HepG2 (cell line): ENCODE data around the gene TMEM107. TPM values are rescaled to one million over a fixed set of nuclear protein-coding genes. Genes with fewer than 3 reads are reported as not detected.

Source experiments
- ATM ChIP-seq: fragments of 450-650 bp; IDR thresholded peaks from 2 replicates; pipeline ENCODE4 v1.7.1; 2017; ENCODE audit warnings: mild to moderate bottlenecking, borderline replicate concordance
- CAMTA2 ChIP-seq: sonication (generic); formaldehyde crosslinking; IDR thresholded peaks from 2 replicates; pipeline ENCODE4 v1.4.0; 2020; ENCODE audit warnings: mild to moderate bottlenecking, missing genetic modification reagents, borderline replicate concordance
- ELF4 ChIP-seq: sonication (generic); formaldehyde crosslinking; IDR thresholded peaks from 2 replicates; pipeline ENCODE4 v1.5.0; 2020; ENCODE audit warnings: missing genetic modification reagents, mild to moderate bottlenecking, moderate library complexity, borderline replicate concordance
- FIP1L1 ChIP-seq: fragments of 200-400 bp; formaldehyde crosslinking; IDR thresholded peaks from 2 replicates; pipeline ENCODE4 v1.6.1; 2018; ENCODE audit warnings: low read depth, mild to moderate bottlenecking, low read length, moderate library complexity, borderline replicate concordance; ENCODE audit not compliant: insufficient read depth
- HES4 ChIP-seq: sonication (generic); formaldehyde crosslinking; IDR thresholded peaks from 2 replicates; pipeline ENCODE4 v1.9.0; 2021; ENCODE audit warnings: mild to moderate bottlenecking, missing genetic modification reagents, borderline replicate concordance
- IKZF1 ChIP-seq: fragments of 450-650 bp; IDR thresholded peaks from 2 replicates; pipeline ENCODE4 v1.7.1; 2016
- MEIS2 ChIP-seq: sonication (generic); formaldehyde crosslinking; IDR thresholded peaks from 2 replicates; pipeline ENCODE4 v1.9.0; 2021; ENCODE audit warnings: mild to moderate bottlenecking, missing genetic modification reagents
- MYNN ChIP-seq: sonication (generic); formaldehyde crosslinking; IDR thresholded peaks from 2 replicates; pipeline ENCODE4 v1.4.0; 2020; ENCODE audit warnings: mild to moderate bottlenecking, low read depth, missing genetic modification reagents
- RNF2 ChIP-seq: fragments of 450-650 bp; conservative IDR thresholded peaks from 2 replicates; pipeline ENCODE4 v1.6.1; 2016; ENCODE audit warnings: low read depth
- ZNF124 ChIP-seq: sonication (generic); formaldehyde crosslinking; IDR thresholded peaks from 2 replicates; pipeline ENCODE4 v1.4.0; 2020; ENCODE audit warnings: missing genetic modification reagents
- ZNF350 ChIP-seq: sonication (generic); formaldehyde crosslinking; IDR thresholded peaks from 2 replicates; pipeline ENCODE4 v1.4.0; 2020; ENCODE audit warnings: mild to moderate bottlenecking, low read depth, missing genetic modification reagents, borderline replicate concordance
- ZNF562 ChIP-seq: sonication (generic); formaldehyde crosslinking; IDR thresholded peaks from 2 replicates; pipeline ENCODE4 v1.8.0; 2022; ENCODE audit warnings: missing genetic modification reagents, borderline replicate concordance
- ZNF879 ChIP-seq: sonication (generic); formaldehyde crosslinking; IDR thresholded peaks from 2 replicates; pipeline ENCODE4 v1.8.1; 2023; ENCODE audit warnings: missing genetic modification reagents
- polyA plus RNA-seq, 8 experiments: library from polyadenylated mRNA; depleted of rRNA in 3 of 8; stranded (reverse) in 7 of 8; unstranded in 1 of 8; fragments of >200 nt; fragmentation: Illumina TruSeq in 4 of 8; extraction: Trizol in 4 of 8; gene quantifications; 2 replicates each; pipeline versions ENCODE4 v1.2.1 to v1.2.3, GENCODE V29; 2011 to 2016; ENCODE audit warnings: low read depth in 4 of 8, missing spikeins in 1 of 8, mixed read lengths in 1 of 8; ENCODE audit not compliant: insufficient read depth in 1 of 8
- total RNA-seq, 5 experiments: library from RNA; depleted of rRNA; stranded (reverse); fragments of >200 nt; fragmentation: Illumina TruSeq; extraction: Trizol; gene quantifications; 2 replicates each; pipeline ENCODE4 v1.2.3, GENCODE V29; 2016; ENCODE audit warnings: low read depth in 1 of 5
- TF ChIP-seq, protein P1 (sequence below): sonication (generic); formaldehyde crosslinking; IDR thresholded peaks from 2 replicates; pipeline ENCODE4 v1.4.0; 2020; ENCODE audit warnings: missing genetic modification reagents, mild to moderate bottlenecking, borderline replicate concordance
- TF ChIP-seq, protein P2 (sequence below): sonication (generic); formaldehyde crosslinking; IDR thresholded peaks from 2 replicates; pipeline ENCODE4 v1.8.1; 2023; ENCODE audit warnings: mild to moderate bottlenecking, missing genetic modification reagents
- TF ChIP-seq, protein P3 (sequence below): sonication (generic); formaldehyde crosslinking; IDR thresholded peaks from 2 replicates; pipeline ENCODE4 v1.4.0; 2020; ENCODE audit warnings: missing genetic modification reagents, borderline replicate concordance
- TF ChIP-seq, protein P4 (sequence below): sonication (generic); formaldehyde crosslinking; IDR thresholded peaks from 2 replicates; pipeline ENCODE4 v1.4.0; 2020; ENCODE audit warnings: missing genetic modification reagents
- TF ChIP-seq, protein P5 (sequence below): sonication (generic); formaldehyde crosslinking; IDR thresholded peaks from 2 replicates; pipeline ENCODE4 v1.4.0; 2020; ENCODE audit warnings: mild to moderate bottlenecking, missing genetic modification reagents

Gene TMEM107
- total and polyA plus RNA-seq, 2 of the 13 experiments (the other 11 are each of a cell fraction or from before 2014, with no cell fraction given), result 7.2 to 15.3 TPM

DNA sequence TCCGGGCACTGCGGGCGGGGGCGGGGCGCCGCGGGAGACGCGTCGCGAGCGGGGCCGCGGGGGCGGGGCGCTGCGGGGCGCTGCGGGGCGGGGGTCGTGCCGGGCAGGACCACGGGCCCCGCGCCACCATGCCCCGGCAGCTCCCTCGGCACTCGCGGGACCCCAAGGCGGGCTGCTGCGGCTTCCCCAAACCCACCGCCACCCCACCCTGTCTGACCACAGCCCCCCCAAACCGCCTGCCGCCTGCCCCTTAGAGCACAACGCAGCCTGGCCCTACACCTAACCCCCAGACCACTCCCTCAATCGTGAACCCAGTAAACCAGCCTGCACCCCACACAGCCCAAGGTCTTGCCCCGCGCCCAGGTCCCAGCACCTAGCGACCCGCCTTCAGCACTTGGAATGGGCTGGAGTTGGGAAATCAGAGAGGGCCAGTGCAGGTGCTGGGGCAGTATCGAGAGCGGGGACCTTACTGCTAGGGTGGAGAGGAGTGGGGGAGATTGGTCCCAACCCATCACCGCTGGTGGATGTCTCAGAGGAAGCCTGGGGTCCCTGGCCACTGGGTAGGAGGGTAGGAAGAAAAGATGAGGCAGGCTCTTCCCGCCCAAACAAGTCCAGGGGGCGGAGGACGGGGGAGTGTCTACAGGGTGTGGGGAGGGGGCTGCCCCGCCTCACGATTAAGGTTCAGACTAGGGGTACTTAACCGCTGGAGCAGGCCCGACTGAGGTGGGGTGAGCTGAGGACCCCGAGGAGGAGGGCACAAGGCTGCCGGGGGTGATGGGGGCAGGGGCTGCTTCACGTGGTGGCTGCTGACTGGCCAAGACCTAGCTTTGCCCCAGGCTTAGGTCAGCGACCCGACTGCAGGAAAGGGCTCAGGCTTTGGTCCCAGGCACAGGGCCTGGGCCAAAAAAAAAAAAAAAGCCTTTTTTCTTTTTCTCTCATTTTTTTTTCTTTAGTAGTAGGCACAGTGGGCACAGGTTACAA lies 12.9 kb downstream of the TMEM107 start (continued):
- TF ChIP-seq, protein P1, sequence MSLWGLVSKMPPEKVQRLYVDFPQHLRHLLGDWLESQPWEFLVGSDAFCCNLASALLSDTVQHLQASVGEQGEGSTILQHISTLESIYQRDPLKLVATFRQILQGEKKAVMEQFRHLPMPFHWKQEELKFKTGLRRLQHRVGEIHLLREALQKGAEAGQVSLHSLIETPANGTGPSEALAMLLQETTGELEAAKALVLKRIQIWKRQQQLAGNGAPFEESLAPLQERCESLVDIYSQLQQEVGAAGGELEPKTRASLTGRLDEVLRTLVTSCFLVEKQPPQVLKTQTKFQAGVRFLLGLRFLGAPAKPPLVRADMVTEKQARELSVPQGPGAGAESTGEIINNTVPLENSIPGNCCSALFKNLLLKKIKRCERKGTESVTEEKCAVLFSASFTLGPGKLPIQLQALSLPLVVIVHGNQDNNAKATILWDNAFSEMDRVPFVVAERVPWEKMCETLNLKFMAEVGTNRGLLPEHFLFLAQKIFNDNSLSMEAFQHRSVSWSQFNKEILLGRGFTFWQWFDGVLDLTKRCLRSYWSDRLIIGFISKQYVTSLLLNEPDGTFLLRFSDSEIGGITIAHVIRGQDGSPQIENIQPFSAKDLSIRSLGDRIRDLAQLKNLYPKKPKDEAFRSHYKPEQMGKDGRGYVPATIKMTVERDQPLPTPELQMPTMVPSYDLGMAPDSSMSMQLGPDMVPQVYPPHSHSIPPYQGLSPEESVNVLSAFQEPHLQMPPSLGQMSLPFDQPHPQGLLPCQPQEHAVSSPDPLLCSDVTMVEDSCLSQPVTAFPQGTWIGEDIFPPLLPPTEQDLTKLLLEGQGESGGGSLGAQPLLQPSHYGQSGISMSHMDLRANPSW, result no peak
- TF ChIP-seq, protein P2, sequence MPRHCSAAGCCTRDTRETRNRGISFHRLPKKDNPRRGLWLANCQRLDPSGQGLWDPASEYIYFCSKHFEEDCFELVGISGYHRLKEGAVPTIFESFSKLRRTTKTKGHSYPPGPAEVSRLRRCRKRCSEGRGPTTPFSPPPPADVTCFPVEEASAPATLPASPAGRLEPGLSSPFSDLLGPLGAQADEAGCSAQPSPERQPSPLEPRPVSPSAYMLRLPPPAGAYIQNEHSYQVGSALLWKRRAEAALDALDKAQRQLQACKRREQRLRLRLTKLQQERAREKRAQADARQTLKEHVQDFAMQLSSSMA (CRISPR knock-in tag), result no peak
- TF ChIP-seq, protein P3, sequence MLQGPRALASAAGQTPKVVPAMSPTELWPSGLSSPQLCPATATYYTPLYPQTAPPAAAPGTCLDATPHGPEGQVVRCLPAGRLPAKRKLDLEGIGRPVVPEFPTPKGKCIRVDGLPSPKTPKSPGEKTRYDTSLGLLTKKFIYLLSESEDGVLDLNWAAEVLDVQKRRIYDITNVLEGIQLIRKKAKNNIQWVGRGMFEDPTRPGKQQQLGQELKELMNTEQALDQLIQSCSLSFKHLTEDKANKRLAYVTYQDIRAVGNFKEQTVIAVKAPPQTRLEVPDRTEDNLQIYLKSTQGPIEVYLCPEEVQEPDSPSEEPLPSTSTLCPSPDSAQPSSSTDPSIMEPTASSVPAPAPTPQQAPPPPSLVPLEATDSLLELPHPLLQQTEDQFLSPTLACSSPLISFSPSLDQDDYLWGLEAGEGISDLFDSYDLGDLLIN (CRISPR knock-in tag), result 0 out of 2 replicates have a peak, but pooled peaks have one; percentile 16
- TF ChIP-seq RNF2, result no peak
- TF ChIP-seq HES4, result 0 out of 2 replicates have a peak, but pooled peaks have one; percentile 8
- no peak for TF ChIP-seq MYNN (CRISPR knock-in tag)
- TF ChIP-seq, protein P4, sequence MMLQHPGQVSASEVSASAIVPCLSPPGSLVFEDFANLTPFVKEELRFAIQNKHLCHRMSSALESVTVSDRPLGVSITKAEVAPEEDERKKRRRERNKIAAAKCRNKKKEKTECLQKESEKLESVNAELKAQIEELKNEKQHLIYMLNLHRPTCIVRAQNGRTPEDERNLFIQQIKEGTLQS, result no peak
- TF ChIP-seq ZNF350 (CRISPR knock-in tag), result no peak
- no peak for TF ChIP-seq IKZF1
- TF ChIP-seq ATM, result no peak
- no peak for TF ChIP-seq ELF4
- TF ChIP-seq, protein P5, sequence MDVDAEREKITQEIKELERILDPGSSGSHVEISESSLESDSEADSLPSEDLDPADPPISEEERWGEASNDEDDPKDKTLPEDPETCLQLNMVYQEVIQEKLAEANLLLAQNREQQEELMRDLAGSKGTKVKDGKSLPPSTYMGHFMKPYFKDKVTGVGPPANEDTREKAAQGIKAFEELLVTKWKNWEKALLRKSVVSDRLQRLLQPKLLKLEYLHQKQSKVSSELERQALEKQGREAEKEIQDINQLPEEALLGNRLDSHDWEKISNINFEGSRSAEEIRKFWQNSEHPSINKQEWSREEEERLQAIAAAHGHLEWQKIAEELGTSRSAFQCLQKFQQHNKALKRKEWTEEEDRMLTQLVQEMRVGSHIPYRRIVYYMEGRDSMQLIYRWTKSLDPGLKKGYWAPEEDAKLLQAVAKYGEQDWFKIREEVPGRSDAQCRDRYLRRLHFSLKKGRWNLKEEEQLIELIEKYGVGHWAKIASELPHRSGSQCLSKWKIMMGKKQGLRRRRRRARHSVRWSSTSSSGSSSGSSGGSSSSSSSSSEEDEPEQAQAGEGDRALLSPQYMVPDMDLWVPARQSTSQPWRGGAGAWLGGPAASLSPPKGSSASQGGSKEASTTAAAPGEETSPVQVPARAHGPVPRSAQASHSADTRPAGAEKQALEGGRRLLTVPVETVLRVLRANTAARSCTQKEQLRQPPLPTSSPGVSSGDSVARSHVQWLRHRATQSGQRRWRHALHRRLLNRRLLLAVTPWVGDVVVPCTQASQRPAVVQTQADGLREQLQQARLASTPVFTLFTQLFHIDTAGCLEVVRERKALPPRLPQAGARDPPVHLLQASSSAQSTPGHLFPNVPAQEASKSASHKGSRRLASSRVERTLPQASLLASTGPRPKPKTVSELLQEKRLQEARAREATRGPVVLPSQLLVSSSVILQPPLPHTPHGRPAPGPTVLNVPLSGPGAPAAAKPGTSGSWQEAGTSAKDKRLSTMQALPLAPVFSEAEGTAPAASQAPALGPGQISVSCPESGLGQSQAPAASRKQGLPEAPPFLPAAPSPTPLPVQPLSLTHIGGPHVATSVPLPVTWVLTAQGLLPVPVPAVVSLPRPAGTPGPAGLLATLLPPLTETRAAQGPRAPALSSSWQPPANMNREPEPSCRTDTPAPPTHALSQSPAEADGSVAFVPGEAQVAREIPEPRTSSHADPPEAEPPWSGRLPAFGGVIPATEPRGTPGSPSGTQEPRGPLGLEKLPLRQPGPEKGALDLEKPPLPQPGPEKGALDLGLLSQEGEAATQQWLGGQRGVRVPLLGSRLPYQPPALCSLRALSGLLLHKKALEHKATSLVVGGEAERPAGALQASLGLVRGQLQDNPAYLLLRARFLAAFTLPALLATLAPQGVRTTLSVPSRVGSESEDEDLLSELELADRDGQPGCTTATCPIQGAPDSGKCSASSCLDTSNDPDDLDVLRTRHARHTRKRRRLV, result no peak
- TF ChIP-seq FIP1L1, result no peak
- no peak for TF ChIP-seq ZNF562 (CRISPR knock-in tag)
- TF ChIP-seq ZNF879 (CRISPR knock-in tag), result no peak
- peak; percentile 14; the same call in 1 of the 2 replicates for TF ChIP-seq MEIS2 (CRISPR knock-in tag)
- no peak for TF ChIP-seq ZNF124
- TF ChIP-seq CAMTA2 (CRISPR knock-in tag), result no peak
